ENCODE measurements around the gene SYF2.

The SYF2 gene

GRCh38 chr1:25253911-25254310, 21.6 kb upstream of the SYF2 start:
- H3K9me3 ChIP-seq (ENCODE audit: control insufficient read depth, low read length) = no peaks in the 10 kb centered on the region
- H3K4me3 ChIP-seq (ENCODE audit: low read depth, low read length) = no peak overlapping the region
- H3K79me2 ChIP-seq = no peaks in the 10 kb centered on the region
- H2AFZ ChIP-seq = no peak overlapping the region
- TF ChIP-seq, protein P1, sequence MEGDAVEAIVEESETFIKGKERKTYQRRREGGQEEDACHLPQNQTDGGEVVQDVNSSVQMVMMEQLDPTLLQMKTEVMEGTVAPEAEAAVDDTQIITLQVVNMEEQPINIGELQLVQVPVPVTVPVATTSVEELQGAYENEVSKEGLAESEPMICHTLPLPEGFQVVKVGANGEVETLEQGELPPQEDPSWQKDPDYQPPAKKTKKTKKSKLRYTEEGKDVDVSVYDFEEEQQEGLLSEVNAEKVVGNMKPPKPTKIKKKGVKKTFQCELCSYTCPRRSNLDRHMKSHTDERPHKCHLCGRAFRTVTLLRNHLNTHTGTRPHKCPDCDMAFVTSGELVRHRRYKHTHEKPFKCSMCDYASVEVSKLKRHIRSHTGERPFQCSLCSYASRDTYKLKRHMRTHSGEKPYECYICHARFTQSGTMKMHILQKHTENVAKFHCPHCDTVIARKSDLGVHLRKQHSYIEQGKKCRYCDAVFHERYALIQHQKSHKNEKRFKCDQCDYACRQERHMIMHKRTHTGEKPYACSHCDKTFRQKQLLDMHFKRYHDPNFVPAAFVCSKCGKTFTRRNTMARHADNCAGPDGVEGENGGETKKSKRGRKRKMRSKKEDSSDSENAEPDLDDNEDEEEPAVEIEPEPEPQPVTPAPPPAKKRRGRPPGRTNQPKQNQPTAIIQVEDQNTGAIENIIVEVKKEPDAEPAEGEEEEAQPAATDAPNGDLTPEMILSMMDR (IDR thresholded peaks at IDR 0.05) = no peak
- no peaks in the 10 kb centered on the region for H3K27me3 ChIP-seq (ENCODE audit: control insufficient read depth, insufficient read depth, low read length)
- H3K4me2 ChIP-seq (ENCODE audit: low read length) = no peak overlapping the region
- H3K4me1 ChIP-seq = no peaks in the 10 kb centered on the region
- H3K27ac ChIP-seq = no peak overlapping the region
- H3K9ac ChIP-seq = no peak overlapping the region
- H3K36me3 ChIP-seq (ENCODE audit: control insufficient read depth, insufficient read depth, low read length) = no peaks in the 10 kb centered on the region

DNA sequence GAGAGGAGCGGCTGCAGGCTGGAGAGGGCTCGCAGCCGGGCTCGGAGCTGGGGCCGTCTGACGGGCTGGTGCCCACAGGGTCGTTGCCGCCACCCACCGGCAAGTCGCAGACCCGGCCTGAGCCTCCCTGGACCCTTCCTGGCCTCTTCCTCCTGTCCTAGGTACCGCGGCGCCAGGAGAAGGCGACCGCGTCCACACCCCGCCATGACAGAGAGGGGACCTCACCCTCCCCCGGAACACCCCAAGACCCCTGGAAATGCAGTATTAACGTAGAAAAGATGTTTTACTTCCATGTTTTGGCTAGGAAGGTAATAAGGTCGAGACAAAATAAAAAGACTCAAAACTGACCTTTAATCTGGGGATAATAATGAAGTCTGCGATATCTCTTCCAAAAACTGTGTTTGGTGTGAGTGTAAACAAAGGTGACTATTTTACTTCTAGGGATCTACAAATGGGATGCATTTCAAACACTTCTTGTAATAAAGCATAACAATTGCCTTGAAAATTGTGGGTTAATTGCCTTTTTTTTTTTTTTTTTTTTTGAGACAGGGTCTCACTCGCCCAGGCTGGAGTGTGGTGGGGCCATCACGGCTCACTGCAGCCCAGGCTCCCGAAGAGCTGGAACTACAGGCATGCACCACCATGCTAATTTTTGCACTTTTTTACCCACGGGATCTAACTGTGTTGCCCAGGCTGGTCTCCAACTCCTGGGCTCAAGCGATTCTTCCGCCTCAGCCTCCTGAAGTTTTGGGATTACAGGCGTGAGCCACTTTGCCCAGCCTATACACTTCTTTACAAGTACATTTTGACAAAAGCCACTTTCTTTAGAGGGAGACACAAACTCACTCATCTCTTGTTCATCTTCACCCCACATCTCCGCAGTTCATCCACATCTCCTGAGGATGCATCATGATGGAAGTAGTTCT, 15.8 kb upstream of the SYF2 start:
- Histone ChIP-seq H3K4me3 (ENCODE audit: low read depth, low read length) (peak overlapping the region; percentile 99), H3K9me3 (ENCODE audit: control insufficient read depth, low read length) (no peaks in the 10 kb centered on the region), H3K4me2 (ENCODE audit: low read length) (peak overlapping the region; percentile 96), H3K36me3 (ENCODE audit: control insufficient read depth, insufficient read depth, low read length) (no peaks in the 10 kb centered on the region), H3K79me2 (no peaks in the 10 kb centered on the region), H3K9ac (no peak overlapping the region), H2AFZ (peak overlapping the region; percentile 69), H3K27me3 (ENCODE audit: control insufficient read depth, insufficient read depth, low read length) (no peaks in the 10 kb centered on the region), H3K4me1 (no peaks in the 10 kb centered on the region), H3K27ac (peak overlapping the region; percentile 97)
- TF ChIP-seq, protein P1 (IDR thresholded peaks at IDR 0.05) = no peak

GRCh38 chr1:25247024-25247828, 14.9 kb upstream of the SYF2 start, which contains the start of gene RSRP1:
Gene RSRP1 (minus strand): TSS chr1:25247454. CDS start chr1:25246963, 491 bp downstream.
- H3K79me2 ChIP-seq = no peaks in the 10 kb centered on the region

GRCh38 chr1:25246600-25247023, 14.3 kb upstream of the SYF2 start:
- no peaks in the 10 kb centered on the region for H3K4me1 ChIP-seq
- H3K36me3 ChIP-seq (ENCODE audit: control insufficient read depth, insufficient read depth, low read length) = no peaks in the 10 kb centered on the region
- H3K4me2 ChIP-seq (ENCODE audit: low read length) = peak overlapping the region; percentile 96
- H3K4me3 ChIP-seq (ENCODE audit: low read depth, low read length) = peak overlapping the region; percentile 99
- no peaks in the 10 kb centered on the region for H3K79me2 ChIP-seq
- no peaks in the 10 kb centered on the region for H3K9me3 ChIP-seq (ENCODE audit: control insufficient read depth, low read length)
- no peaks in the 10 kb centered on the region for H3K27me3 ChIP-seq (ENCODE audit: control insufficient read depth, insufficient read depth, low read length)
- H3K9ac ChIP-seq = no peak overlapping the region
- H2AFZ ChIP-seq = peak overlapping the region; percentile 69
- H3K27ac ChIP-seq = peak overlapping the region; percentile 97
- TF ChIP-seq, protein P1 (IDR thresholded peaks at IDR 0.05) = no peak

More at GRCh38 chr1:25247024-25247828, 14.9 kb upstream of the SYF2 start, which contains the start of gene RSRP1:
- Histone ChIP-seq H3K4me3 (ENCODE audit: low read depth, low read length) (peak within 1 kb of the TSS; percentile 99), H3K27ac (peak within 1 kb of the TSS; percentile 97), H3K27me3 (ENCODE audit: control insufficient read depth, insufficient read depth, low read length) (no peaks in the 10 kb centered on the region), H3K9me3 (ENCODE audit: control insufficient read depth, low read length) (no peaks in the 10 kb centered on the region), H3K4me2 (ENCODE audit: low read length) (peak within 1 kb of the TSS; percentile 96), H3K4me1 (no peaks in the 10 kb centered on the region), H2AFZ (peak within 1 kb of the TSS; percentile 69), H3K9ac (peak within 1 kb of the TSS; percentile 70), H3K36me3 (ENCODE audit: control insufficient read depth, insufficient read depth, low read length) (no peaks in the 10 kb centered on the region)
- TF ChIP-seq, protein P1 (IDR thresholded peaks at IDR 0.05) = peak; percentile 18

All from parathyroid adenoma (tissue), 2 donors.